Stimulated activated CD8-positive, alpha-beta memory T cell treated with anti-CD3 and anti-CD28 coated beads, Interleukin-4, amount 100 ng/mL, for 1 hour (primary cell): Measurements from ENCODE around the gene PCID2.
"Not testable (repeated sequence)": the region's sequence is repeated elsewhere in the genome, so short reads cannot be mapped to it uniquely, and the experiment has no call there.

Experiments used
- DNase-seq, 2 donors: peaks; one replicate each; pipeline ENCODE4 v3.0.0-alpha.2; 2020; ENCODE audit warnings: low read depth in 2 of 2, low spot score in 1 of 2

PCID2 gene

DNA sequence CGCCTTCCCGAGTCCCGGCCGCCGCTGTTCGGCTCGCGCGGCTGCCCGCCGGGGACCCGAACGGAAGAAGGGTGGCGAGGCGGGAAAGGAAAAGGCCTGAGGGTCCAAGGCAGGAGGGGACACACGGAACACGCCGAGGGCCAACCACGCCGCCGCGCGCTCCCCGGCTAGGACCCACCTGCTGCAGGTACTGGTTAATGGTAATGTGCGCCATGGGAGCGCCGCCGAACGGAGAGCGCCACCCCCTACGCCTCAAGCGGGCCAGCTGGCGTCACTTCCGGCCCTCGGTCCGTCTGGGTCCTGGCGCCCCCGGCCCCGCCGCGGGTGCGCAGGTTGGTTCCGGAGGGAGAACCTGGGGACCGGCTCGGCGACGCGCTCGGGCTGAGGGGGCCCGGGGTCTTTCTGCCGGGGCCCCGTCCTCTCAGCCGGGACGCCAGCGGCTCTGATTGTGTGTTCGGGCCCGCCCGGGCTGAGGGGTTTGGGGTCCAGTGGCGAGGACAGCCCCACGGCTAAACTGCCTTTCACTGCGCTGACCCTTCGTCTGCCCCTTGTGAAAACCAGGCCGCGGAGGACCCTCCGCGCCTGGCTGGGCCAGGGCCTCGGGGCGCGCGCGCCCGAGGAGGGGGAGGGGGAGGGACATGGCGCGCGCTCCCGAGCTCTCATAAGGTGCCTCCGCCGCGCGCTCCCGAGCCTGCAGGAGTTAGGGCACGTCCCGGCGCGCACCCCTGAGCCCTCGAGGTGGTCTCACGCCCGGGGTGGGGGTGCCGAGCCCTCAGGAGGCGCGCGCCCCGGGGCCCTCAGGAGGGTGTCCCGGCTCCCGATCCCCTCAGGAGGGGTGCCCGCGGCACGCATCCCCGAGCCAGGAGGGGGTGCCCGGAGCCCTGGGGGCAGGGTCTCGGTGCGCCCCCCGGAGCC is at the start of gene PCID2:
Gene PCID2 (minus strand): TSS at position 249 of the 915 bp plus-strand sequence. CDS start 35 bp downstream, at position 214.
- DNase-seq: peak; percentile 75 to 80

DNA sequence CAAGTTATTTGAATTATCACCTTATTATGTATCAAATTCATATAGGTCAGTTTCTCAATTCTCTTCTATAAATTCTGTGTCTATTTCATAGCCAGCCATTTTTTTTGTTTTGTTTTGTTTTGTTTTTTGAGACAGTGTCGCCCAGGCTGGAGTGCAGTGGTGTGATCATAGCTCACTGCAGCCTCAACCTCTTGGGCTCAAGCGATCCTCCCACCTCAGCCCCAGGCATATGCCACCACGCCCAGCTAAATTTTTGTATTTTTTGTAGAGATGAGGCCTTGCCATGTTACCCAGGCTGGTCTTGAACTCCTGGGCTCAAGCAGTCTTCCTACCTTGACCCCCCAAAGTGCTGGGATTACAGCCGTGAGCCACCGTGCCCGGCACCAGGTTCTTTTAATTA is 49.4 kb upstream of the PCID2 start:
- not testable (repeated sequence) for DNase-seq

DNA sequence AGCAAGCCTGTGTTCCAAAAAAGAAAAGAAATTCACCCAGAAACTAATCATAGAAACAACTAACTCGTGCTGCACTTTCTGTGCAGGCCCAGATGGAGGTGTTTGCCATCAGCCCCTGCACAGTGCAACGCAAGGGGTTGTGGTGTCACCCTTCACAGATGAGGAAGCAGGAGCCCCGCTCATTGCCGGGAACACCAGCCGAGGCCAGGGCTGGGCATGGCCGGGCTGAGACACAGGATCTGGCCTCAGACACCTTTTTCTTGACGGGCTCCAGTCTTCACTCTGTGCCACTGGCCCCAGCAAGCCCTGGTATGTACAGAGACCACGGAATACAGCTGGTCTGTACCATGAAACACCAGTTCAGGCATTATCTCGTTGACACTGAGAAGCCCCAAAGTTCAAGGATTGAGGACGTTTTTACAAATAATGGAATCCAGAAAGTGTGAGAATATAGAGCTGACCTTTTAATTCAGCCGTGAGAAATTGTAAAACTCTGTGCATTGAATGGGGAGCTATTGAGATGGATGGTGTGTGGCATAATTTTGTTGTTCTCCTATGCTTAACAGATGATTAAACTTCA is 44.1 kb upstream of the PCID2 start:
- no peak for DNase-seq

DNA sequence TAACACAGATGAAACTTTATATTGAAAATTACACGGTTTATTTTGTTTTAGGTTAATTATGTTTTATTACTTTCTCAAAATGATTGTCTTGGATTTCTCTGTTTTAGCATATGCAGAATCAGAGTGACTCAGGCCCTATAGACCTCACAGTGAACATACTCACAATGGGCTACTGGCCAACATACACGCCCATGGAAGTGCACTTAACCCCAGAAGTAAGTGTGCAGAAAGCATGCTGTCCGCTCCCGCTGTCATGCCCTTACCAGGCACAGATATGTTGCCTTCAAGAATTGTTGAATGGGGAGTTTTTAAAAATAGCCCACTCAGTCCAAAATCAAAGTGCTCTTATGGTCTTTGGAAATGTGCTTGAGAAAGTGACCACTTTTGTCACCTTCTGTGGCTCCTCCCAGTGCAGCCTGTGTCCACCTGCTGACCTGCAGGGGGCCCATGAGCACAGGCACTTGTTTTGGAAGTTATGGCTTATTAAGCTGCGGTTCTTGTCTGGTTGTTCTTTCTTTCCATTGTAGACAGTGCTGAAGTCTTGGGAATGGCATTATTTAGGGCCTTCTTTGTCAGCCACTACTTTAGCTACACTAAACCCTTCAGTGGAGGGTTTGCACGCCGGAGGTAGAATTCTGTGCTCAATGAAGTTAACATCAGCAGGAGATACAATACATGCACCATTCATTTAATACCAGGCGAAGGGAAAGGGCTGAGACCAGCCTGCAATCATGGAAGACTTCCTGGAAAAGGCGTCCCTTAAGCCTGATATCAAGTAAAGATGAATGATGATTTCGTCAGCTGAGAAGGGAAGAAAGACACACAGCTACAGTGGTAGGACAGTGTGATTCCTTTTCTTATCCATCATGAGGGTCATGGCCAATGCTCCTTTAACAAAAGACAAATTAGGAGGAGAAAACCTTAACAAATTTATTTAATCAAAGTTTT is 37.7 kb upstream of the PCID2 start:
- no peak for DNase-seq

DNA sequence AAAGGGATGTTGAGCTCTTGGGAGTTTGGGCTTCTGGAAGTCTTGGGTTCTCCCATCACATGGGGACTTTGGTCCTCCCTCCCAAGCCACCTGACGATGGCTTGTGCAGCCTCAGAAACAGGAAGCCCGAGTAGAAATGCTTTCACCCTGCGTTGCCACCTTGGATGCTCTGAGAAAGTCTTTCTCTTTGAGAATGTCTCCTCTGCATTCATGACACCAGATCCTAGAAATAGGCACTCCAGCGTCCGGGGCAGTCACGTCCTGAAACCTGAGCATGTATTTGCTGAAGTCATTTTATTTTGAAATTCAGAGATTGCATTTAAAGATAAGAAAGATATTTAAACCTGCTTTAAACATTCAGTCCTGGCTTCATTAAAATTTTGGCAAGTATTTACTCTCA is 35.4 kb upstream of the PCID2 start:
- no peak for DNase-seq

DNA sequence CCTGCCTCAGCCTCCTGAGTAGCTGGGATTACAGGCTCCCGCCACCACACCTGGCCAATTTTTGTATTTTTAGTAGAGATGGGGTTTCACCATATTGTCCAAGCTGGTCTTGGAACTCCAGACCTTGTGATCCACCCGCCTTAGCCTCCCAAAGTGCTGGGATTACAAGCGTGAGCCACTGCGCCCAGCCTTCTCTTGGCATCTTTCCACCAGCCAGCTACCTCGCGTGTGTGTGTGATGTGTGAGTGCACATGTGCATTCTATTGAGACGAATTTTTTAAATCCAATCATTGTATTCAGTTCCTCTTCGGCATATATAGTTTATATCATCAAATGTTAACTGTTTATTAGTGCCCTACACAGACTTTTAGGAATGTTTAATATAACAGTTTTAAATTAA is 33.2 kb upstream of the PCID2 start:
- not testable (repeated sequence) for DNase-seq

DNA sequence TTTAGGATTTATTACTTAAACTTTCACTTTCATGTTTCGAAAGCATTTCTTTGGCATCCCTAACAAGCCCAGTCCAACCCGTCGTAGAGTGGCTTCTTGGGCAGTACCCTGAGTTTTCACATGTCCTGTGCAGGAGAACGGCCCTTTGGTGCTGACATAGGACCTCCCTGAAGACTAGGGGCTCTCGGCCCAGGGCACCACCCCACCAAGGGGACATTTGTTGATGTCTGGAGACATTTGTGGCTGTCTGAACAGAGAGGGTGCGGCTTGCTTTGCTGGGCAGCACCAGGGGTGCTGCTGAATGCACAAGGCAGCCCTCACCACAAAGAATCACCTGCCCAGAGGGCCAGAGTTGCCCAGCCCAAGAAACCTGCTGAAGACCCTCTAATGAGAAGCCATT is 31.5 kb upstream of the PCID2 start:
- no peak for DNase-seq

DNA sequence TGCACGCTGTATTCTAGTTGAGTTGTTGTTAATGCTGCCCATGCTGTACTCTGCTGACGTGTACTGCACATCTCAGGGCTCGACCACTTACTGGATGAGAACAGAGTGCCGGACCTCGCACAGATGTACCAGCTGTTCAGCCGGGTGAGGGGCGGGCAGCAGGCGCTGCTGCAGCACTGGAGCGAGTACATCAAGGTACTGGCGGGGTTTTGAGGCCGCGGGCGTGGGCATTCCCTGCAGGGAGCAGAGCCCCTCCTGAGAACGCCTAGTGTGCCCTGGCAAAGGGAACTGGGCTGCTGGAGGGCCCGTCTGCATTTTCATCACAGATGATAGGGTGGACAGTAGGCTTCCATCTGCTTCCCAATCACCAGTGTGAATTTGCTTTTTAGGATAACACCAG is 30.9 kb upstream of the PCID2 start:
- no peak for DNase-seq

DNA sequence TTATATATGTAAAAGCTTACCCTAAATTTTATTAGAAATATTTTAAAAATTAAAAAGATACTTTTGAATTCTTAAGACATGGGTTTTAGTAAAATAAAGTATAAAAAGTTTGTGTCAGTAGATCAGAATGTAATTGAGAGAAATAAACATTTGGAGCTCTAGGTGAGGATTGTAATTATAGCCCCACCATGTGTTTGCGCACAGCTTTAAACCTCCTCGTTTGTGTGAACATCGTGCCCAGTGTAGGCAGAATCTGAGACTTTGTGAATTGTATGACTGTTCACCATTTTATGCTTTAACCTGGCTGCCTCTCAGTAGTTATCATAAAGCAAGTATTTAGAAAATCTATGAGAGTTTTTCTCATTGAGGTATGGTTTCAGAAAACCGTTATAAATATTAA is 30.1 kb upstream of the PCID2 start:
- DNase-seq: no peak

DNA sequence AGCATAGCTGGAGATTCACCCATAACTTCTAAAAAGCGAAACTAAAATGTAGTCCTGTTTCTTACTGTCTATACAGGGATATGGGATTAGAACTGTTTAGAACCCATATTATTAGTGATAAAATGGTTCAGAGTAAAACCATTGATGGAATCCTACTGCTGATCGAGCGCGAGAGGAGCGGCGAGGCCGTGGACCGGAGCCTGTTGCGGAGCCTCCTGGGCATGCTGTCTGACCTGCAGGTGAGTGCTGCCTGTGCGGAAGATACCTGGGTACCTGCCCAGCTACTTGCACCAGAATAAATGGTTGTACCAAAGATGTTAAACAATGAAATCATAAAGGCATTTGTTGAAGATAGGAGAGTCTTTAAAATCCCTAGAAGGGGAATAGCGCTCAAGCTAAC is 24.6 kb upstream of the PCID2 start:
- DNase-seq: no peak

DNA sequence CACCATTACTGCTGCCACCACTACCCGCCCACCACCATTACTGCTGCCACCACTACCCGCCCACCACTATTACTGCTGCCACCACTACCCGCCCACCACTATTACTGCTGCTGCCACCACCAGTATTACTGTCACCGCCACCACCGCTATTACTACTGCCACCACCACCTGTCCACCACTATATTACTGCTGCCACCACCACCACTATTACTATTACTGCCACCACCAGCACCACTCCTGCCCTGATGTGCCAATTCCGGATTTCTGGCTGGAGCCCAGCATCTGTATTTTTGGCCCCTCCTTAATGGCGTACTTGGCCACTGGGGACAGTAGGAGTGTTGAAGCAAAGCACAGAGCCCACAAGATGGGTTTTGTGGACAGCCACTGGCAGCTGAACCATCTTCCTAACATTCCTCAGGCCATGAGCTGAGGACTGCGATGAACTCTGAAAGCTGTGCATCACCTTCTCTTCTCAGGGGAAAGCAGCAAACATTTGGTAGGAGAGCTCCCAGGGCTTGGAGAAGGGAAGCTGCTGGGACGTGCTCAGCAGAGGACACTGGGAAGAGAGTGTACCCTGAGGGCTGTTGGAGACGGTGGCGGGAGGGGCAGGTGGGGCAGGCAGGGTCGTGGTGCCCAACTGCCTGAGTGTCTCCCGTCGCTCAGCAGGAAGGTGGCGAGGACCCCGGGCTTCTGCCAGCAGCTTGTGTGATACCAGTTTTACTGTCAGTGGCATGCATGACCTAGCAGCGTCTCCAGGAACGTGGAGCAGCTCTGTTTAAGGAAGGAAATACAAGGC is 23.9 kb upstream of the PCID2 start:
- DNase-seq: no peak

DNA sequence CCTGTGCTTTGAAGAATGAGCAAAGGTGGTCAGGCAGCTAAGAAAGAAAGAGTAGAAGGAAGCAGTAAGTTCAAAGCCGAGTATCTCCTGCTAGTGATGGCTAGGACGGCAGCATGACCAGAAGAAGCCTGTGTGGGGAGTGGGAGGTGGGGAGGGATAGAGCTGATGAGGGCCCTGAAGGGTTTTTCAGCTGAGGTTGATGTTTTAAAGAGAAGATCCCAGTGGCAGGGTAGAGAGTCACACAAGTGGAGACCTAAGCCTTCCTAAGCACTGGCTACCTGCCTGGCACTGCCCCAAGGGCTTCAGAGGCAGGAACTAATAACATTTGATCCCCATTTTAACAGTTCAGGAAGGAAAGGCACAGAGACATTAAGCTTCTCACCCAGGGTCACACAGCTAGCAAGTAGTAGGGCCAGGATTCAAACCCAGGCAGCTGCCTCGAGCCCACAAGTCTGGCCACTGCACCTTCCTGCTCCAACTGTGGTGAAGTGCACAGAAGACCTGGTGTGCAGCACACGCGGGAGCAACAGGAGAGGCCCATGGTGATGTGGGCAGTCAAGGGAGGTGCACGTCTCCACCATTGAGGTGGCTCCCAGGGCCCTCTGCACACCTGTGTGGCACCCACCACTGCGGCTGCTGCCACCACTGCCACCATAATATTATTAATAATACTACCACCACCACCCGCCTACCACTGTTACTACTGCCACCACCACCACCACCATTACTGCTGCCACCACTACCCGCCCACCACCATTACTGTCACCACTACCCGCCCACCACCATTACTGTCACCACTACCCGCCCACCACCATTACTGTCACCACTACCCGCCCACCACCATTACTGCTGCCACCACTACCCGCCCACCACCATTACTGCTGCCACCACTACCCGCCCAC is 23.1 kb upstream of the PCID2 start:
- DNase-seq: no peak

DNA sequence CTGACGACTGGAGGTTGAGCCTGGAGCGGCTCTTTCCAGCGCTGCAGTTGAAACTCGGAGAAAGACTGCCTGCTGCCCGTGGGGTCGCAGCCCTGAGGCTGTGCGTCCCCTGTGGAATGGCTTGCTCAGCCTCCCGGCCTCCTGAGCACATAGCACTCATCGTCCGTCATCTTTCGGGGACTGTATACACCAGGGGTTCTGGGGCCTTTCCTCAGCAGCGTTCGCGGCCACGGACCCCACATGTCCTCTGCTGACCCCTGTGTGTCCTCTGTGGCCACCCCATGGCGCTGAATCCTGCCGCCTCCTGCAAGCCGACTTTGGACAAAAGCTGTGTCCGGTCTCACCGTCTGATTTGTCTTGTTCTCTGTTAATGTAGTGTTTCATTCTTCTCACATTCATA is 21.3 kb upstream of the PCID2 start:
- no peak for DNase-seq

DNA sequence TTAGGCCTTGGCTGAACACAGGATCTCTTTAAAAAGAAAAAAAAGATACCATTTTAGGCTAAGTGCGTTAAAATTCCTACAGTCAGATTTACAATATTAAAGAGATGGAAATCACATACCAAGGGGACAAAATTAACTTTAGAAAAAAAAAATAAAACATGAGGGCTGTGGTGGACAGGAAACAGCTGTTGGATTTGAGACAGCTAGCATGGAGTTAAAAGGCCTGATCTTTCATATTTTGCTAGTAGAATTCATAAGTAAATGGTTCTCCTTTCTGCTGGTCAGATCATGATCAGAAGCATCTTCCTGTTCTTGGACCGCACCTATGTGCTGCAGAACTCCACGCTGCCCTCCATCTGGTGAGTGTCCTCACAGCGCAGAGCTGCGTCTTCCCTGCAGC is 20.7 kb upstream of the PCID2 start:
- DNase-seq: no peak

DNA sequence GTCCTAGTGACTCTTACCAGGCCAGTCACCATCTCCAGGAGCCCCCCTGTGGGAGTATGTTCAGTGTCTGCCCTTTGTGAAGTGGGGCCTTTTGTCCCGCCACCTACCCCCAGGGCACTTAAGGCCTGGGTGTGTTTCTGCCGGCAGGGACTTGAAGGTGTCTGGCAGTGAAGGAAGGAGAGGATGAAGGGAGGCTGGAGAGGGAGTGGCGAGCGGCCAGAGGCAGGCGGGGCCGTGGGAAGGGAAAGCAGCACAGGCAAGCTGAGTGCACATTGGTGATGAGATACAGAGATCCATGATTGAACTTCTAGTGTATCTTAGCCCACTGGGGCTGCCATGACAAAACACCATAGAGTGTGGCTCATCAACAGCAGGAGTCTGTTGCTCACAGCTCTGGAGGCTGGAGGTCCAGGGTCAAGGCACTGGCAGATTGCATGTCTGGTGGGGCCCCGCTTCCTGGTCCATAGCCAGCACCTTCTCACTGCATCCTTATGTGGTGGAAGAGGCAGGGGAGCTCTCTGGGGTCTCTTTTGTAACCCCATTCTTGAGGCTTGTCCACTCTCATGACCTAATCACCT is 18.5 kb upstream of the PCID2 start:
- DNase-seq: no peak

DNA sequence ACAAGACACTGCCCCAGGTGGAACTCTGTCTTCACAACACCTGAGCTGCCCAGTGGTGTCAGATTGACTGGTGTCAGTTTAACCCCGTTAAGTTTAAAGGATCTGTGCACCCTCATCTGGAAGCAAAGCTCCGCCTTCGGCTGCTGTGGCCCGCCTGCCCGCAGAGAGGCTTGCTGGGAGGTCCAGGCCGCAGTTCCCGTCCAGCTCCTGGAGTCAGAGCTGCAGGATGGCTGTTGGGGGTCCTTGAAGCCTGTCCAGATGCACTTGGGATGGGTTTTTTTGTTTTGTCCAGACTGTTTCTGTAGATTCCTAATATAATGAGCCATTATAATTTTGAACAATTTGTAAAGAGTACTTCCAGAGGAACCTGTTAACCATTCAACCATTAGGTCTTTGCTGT is 17.0 kb upstream of the PCID2 start:
- no peak for DNase-seq

DNA sequence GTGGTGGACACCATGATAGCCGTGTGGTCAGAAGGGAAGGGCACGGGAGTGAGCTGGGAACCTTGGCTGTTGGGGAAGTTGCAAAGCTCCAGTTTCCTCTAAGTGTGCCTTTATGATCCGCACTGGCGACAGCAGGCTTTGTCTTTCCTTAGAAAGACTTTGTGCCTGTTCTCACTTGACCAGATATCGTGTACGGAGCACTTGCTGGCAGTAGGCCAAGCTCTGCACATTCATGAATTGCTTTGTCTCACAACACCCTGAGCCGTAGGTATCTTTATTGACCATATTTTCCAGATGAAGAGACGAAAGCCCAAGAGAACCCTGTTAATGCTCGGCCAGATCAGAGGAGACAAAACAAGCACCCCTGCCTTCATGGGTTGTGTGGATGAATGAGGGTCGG is 16.0 kb upstream of the PCID2 start:
- DNase-seq: no peak

DNA sequence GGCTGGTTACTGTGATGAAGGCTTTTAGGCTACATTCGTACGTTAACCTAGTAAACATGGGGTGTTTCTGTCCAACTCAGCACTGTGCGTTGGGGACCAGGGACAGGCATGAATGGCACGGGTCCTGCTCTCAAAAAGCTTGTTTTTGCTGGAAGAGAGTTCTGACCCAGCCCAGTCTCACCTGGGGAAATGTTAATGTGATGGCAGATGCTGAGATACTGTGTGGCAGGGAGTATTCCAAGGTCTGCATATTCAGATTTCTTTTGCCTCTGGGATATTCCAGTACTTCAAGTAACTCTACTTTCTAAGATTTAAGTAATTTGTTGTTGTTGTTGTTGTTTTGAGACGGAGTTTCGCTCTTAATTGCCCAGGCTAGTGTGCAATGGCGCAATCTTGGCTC is 14.6 kb upstream of the PCID2 start:
- DNase-seq: no peak

DNA sequence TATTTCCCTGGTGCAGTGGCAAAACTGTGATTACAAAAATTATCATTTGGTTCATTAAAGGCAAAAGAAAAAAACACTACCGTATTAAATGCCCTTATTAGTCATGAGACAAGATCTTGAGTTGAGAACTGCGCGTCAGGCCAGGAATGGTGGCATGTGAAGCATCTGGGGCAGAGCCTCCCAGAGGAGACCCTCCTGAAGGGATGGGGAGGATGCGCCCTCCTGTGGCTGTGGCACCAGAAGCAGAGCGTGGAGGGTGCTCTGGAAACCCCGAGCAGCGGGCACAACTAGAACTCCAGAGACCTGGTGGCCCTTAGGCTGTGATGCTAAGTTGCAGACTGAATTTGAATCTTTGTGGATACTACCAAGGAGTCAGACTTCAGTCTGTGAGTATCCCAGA is 12.4 kb upstream of the PCID2 start:
- no peak for DNase-seq
